ENCODE results near the gene IDI2. TPM values are rescaled to one million over a fixed set of nuclear protein-coding genes. Genes with fewer than 3 reads are reported as not detected.

IDI2 gene
- total RNA-seq, 2 donors from 2014 or later: not detected

- no peaks in the 10 kb centered on the region for H3K9me3 ChIP-seq
- H3K27me3 ChIP-seq: no peaks in the 10 kb centered on the region
- H3K9ac ChIP-seq (ENCODE audit: low read depth in 2 of 2, low read length in 2 of 2): no peak overlapping the region
- H3K27ac ChIP-seq: no peak overlapping the region
- H3K4me1 ChIP-seq: no peaks in the 10 kb centered on the region
- DNase-seq: peak; percentile 43
- TF ChIP-seq CTCF (IDR thresholded peaks at IDR 0.05): no peak
- H3K4me3 ChIP-seq: no peak overlapping the region
- H3K36me3 ChIP-seq: no peaks in the 10 kb centered on the region
- intact Hi-C loops (cut with DNase I): no loop called here
These were observed 54.0 kb downstream of the IDI2 start for GRCh38 chr10:971613-972012.

DNA sequence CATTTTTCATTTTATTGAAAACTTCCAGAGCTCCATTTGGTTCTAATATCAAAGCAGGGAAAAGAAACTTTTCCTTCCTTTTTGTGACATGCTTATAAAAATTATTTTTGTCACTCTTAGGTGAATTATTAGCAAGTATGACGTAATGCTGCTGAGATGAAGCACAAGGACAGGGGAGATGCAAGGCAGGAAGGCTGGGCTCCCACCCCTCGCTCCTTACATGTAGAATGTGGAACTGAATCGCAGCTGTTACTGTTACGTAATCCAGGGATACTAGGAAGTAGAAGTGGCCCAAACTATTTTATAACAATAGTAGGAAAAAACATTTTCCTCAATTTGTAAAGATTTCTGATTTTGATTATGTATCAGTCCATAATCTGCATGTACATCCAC lies 54.5 kb downstream of the IDI2 start:
- no peak overlapping the region for H3K9ac ChIP-seq (ENCODE audit: low read depth in 2 of 2, low read length in 2 of 2)
- no peak for DNase-seq

GRCh38 chr10:970311-971149 lies 55.1 kb downstream of the IDI2 start:
- H3K36me3 ChIP-seq: no peaks in the 10 kb centered on the region
- intact Hi-C loops (cut with DNase I): no loop called here
- no peak overlapping the region for H3K27ac ChIP-seq
- H3K4me1 ChIP-seq: no peaks in the 10 kb centered on the region
- no peak for TF ChIP-seq CTCF (IDR thresholded peaks at IDR 0.05)
- no peak overlapping the region for H3K9ac ChIP-seq (ENCODE audit: low read depth in 2 of 2, low read length in 2 of 2)
- H3K9me3 ChIP-seq: no peaks in the 10 kb centered on the region
- DNase-seq: peak; percentile 27
- H3K4me3 ChIP-seq: no peak overlapping the region
- H3K27me3 ChIP-seq: no peaks in the 10 kb centered on the region

More for the DNA sequence above, 54.5 kb downstream of the IDI2 start:
- Histone ChIP-seq H3K4me3 (no peak overlapping the region), H3K27me3 (no peaks in the 10 kb centered on the region), H3K36me3 (no peaks in the 10 kb centered on the region), H3K27ac (no peak overlapping the region), H3K4me1 (no peaks in the 10 kb centered on the region), H3K9me3 (no peaks in the 10 kb centered on the region)
- intact Hi-C loops (cut with DNase I): no loop called here
- TF ChIP-seq CTCF (IDR thresholded peaks at IDR 0.05): no peak

DNA sequence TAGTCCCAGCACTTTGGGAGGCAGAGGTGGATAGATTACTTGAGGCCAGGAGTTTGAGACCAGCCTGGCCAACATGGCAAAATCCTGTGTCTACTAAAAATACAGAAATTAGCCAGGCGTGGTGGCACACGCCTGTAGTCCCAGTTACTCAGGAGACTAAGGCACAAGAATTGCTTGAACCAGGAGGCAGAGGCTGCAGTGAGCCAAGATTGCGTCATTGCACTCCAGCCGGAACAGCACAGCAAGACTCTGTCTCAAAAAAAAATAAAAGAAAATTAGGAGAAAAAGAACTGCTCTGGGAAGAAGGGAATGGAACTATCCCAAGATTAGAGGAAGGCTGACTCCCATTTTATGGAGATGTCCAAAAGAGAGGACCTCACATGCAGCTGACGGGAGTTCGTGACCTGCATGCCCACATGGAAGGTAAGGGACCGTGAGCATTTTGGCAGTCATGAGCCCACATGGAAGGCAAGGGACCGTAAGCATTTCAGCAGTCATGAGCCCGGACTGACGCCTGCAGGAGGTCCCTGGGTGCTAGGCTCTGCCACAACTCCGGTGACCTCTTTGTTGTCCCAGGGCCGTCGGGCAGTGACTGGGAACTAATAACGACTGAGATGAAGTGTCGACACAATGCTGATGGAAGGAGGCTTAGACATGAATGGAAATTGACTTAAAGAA lies 56.0 kb downstream of the IDI2 start:
- no peaks in the 10 kb centered on the region for H3K36me3 ChIP-seq
- no peak overlapping the region for H3K4me3 ChIP-seq
- TF ChIP-seq CTCF (IDR thresholded peaks at IDR 0.05): no peak
- H3K27me3 ChIP-seq: no peaks in the 10 kb centered on the region
- no peaks in the 10 kb centered on the region for H3K4me1 ChIP-seq
- DNase-seq: no peak
- H3K9me3 ChIP-seq: no peaks in the 10 kb centered on the region
- intact Hi-C loops (cut with DNase I): no loop called here
- no peak overlapping the region for H3K27ac ChIP-seq
- H3K9ac ChIP-seq (ENCODE audit: low read depth in 2 of 2, low read length in 2 of 2): no peak overlapping the region

Other genes with a start within 250 kb of the IDI2 start
- 100 to 1,000 TPM; 129 to 136 TPM for gene LARP4B, start 94.2 kb downstream of the IDI2 start, total RNA-seq
- gene GTPBP4, start 37.4 kb downstream of the IDI2 start, total RNA-seq: 10 to 100 TPM; 22.4 to 43.6 TPM
- gene IDI1, start 23.3 kb upstream of the IDI2 start, total RNA-seq: 100 to 1,000 TPM in 1 of 2 donors, 10 to 100 TPM in 1; 41.3 to 142 TPM
- 10 to 100 TPM; 18.6 to 18.7 TPM for gene WDR37, start 30.5 kb upstream of the IDI2 start, total RNA-seq

All from colonic mucosa (tissue), 4 donors.